Stimulated activated CD4-positive, alpha-beta T cell treated with anti-CD3 and anti-CD28 coated beads, Interleukin-15, amount 100 ng/mL, for 48 hours (primary cell): Measurements from ENCODE around the gene MEA1.
A peak's percentile ranks its signal among the peaks of the same experiment; 100 is the strongest.
"Not testable (repeated sequence)": the region's sequence is repeated elsewhere in the genome, so short reads cannot be mapped to it uniquely, and the experiment has no call there.

ENCODE experiments used
- DNase-seq, 2 donors: peaks; one replicate each; pipeline ENCODE4 v3.0.0-alpha.2; 2020; ENCODE audit warnings: low read depth in 2 of 2

The MEA1 gene

DNA sequence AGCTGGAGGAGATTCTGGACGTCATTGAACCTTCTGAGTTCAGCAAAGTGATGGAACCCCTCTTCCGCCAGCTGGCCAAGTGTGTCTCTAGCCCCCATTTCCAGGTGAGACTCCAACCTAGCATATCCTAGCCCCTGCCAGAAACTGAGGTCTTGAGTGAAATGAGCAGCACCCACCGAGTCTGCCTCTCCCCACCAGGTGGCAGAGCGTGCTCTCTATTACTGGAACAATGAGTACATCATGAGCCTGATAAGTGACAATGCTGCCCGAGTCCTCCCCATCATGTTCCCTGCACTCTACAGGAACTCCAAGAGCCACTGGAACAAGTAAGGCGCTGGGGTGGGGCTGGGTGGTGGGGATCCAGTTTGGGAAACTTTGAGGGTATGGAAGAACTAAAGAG lies 4.6 kb downstream of the MEA1 start:
- peak in 1 of 2 donors; percentile 14 for DNase-seq

DNA sequence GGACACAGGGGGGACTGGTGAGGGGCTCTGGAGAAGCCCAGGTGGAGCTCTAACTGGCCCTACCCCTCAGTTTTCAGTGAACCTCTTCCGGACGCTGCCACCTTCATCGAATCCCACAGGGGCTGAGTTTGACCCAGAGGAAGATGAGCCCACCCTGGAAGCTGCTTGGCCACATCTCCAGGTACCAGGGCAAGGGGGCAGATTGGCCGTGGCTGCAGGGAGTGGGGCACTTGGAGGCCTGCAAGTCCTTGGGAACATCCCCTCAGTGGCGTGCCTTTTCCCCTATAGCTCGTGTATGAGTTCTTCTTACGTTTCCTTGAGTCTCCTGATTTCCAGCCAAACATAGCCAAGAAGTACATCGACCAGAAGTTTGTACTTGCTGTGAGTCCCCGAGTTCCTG lies 6.6 kb downstream of the MEA1 start:
- DNase-seq, result no peak

GRCh38 chr6:43006251-43006650 lies 7.5 kb downstream of the MEA1 start:
- DNase-seq, result no peak

- no peak for DNase-seq
These were observed 7.9 kb downstream of the MEA1 start for GRCh38 chr6:43005844-43006243.

- DNase-seq, result no peak
These were observed 11.9 kb downstream of the MEA1 start for GRCh38 chr6:43001843-43002242.

DNA sequence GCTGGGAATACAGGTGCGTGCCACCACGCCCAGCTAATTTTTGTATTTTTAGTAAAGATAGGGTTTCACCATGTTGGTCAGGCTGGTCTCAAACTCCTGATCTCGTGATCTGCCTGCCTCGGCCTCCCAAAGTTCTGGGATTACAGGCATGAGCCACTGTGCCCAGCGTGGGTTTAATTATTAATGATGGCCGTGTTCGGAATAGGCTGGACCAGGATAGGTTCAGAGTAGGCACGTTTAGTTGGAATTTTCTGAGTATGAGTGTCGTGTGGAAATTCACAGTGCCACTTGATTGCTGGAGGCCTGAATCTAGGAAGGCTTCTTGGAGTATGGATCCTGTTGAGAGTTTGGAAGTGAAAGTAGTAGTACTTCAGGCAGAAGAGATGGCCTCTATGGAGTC lies 15.5 kb downstream of the MEA1 start:
- not testable (repeated sequence) for DNase-seq

- DNase-seq, result no peak
These were observed 17.2 kb downstream of the MEA1 start for GRCh38 chr6:42996513-42996912.

GRCh38 chr6:42993445-42993844 lies 20.3 kb downstream of the MEA1 start:
- DNase-seq, result no peak

DNA sequence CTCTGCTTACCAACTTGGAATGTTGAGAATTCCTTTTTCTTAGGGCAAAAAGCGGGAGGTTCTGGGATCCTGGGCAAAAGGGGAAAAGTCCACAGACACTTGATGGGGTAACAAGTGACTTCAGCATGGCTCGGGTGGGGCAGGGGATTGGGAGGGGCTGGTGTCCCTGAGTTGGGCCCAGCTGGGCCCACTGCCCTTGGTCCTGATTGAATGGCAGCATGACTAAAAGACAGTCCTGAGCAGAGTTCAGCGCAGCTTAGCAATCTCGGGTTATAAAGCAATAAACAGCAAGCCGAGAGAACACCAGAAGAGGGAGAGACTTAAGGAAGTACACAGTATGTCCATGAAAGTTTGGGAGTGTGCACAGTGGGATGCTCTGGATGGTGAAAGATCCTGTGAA lies 23.8 kb downstream of the MEA1 start:
- DNase-seq, result no peak

DNA sequence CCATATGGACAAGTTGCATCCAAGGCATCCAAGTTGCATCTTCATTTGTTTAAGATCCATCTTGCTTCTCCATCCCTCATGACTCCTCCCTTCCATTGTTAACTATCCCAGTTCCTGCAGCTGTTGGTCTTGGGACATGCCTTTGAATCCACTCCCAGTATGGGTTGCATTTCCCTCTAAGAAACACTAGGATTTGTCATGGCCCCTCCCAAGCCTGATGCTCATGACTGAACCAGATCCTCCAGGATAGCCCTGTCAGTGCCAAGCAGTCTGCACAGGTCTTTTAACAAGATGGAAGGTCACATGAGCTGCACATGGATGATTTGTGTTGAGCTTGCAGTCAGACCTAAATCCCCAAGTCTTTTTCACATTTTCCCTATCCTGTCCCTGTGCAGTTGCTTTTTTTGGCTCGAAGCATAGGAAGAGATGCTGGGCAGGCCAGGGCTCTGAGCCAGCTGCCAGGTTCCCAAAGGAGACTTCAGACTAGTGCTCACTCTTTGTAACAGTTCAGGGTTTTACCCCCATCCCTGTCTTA lies 25.2 kb downstream of the MEA1 start:
- DNase-seq, result no peak

- DNase-seq, result no peak
These were observed 26.0 kb downstream of the MEA1 start for GRCh38 chr6:42987533-42988451.

- DNase-seq, result no peak
These were observed 28.7 kb downstream of the MEA1 start for GRCh38 chr6:42984924-42985475.

GRCh38 chr6:42984001-42984923 lies 29.5 kb downstream of the MEA1 start, which contains the start of gene PPP2R5D:
PPP2R5D (plus strand) TSS chr6:42984570; CDS start chr6:42984678, 108 bp downstream.
- peak; percentile 96 to 97 for DNase-seq

DNA sequence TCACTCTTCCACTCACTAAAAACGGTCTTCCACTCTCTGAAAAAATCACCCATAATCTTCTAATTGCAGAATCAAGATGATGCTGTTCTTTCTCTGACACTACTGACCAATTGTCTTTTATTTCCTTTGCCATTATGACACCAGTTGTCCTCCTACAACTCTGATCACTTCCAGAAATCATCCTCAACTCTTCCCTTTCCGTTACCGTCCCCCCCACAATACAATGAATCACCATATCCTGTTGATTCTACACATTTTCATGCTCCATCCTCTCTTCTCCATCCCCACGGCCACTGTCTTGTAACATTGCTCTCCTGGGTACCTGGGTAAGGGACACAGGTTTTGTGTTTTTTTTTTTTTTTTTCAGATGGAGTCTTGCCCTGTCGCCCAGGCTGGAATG lies 31.9 kb downstream of the MEA1 start:
- no peak for DNase-seq

DNA sequence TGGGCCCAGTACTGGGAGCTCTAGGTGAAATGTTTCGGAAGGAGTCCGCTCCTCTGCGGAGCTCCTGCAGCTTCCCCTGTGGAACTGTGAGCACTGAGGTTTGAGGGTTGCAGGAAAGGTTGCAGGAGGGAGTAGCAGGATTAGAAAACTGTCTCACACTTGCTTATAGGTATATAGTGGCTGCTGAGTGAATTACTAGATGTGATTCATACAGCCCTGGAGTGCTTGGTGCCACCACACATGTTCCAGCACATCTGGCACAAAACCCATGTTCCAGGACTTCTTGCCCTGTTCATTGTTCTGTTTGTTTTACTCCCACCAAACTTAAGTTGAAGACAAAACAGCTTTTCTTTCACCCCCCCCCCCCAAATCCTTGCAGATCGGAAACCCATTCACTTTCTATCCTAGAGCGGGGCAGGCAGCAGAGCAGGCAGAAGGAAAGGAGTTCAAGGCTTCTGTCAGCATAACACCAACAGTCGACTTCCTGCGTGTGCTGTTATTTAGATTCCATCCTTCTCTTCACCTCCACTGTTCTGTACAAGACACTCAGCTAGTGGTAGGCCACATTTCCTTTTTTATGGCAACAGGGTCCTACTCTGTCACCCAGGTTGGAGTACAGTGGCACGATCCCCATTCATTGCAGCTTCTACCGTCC lies 34.1 kb downstream of the MEA1 start:
- DNase-seq, result no peak

DNA sequence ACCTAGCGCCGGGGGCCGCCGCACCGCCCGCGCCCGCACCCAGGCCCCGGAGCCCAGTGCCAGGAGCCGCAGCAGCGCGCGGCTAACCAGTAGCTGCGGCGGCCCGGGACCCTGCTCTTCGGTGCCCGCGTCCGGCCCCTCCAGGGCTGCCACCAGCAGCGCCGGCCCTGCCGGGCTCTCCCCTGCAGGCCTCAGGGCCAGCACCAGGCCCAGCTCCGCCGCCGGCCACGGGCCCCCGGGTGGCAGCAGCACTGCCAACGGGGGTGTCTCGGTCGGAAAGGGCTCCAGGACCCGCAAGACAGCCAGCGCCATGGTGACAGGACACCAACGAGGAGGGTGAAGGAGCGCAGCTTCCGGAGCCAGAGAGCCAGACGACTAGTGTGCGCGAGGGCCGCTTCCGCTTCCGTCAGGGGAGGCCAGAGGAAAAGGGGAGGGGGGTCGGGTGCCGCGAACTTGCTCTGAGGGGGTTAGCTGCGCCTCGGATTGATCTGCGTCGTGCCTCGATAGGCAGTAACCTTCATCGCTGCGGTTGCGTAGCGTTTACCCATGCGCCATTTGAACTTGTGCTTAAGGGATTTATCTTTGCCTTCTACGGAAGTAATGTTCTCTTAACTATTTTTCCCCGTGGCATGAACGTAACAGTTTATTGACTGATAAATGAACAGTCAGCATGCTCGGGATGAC lies 34.8 kb downstream of the MEA1 start, which contains the start of gene PEX6:
PEX6 (minus strand) TSS at position 343 of the 684 bp plus-strand sequence; CDS start at position 312, 31 bp downstream.
- DNase-seq, result peak; percentile 91 to 94

- no peak for DNase-seq
These were observed 35.3 kb downstream of the MEA1 start for GRCh38 chr6:42978487-42978838.

DNA sequence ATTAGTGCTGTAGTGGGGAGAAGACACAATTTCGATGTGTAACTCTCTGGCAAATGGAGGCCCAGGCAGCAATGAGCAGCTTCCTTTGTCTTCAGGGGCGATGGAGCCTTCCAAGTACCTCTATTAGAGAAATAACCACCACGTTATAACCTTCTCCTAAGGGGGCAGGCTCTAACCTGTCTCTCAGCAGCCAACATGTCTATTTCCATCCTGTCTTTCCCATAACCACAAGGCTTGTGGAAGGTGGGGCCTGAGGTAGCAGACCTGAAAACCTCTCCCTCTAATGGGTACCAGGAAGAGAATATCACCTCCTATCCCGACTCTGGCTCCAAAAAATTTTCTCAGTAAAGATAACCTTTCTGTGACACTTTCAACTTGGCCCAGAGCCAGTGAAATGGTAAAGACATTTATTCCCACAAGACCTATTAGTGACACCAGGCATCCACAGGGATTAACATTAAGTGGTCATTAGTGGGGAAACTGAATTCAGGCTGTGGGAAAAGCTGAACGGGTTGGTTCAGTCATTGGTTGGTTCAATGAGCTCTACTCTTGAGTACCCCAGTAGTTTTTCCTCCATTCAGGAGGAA lies 38.7 kb downstream of the MEA1 start:
- DNase-seq, result no peak

DNA sequence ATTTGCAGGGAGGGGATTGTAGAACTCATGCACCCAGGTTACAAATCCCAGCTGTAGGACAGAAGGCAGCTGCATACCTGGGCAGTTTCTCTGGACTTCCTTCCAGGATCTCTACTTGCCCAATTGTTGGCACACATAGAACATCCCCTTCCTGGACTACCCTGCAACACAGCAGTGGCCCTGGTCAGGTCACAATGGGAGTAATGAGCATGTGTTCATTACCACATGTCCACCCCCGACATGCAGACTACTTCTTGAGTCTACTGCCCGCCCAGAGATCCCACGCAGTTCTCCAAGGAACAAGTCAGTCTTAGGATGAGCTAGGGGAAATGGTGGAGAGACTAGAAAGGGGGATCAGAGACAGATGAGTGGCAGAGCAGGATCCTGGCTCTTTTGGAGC lies 39.8 kb downstream of the MEA1 start:
- no peak for DNase-seq

DNA sequence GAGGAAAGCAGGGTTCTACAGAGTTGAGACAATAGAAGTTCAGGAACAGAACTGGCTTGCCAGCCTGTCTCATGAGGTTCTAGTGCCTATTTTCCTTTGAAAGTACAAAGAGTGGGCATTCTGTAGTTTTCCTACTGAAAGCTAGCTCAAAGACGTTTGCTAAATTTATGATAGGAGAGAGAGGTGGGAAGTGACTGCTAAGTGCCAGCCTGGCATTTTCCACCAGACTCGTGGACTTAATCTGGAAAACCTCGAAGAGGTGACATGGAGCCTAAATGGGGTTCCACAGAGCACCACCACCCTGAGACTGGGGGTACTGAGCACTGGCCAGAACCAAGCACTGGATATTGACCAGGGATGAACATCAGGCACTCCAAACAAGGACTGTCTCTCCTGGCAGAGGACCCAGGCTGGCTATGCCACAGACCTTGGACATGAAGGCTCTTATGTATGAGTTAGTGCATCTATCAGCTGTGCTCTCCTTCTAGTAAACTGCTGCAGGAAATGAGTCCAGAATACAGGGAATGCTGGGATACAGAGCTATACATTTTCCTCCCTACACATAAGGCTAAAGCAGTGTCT lies 41.9 kb downstream of the MEA1 start:
- DNase-seq, result no peak
